ENCODE results near the gene LPAR3.

GRCh38 chr1:84885469-84885868, 7.5 kb downstream of the LPAR3 start:
- TF ChIP-seq, protein P1, sequence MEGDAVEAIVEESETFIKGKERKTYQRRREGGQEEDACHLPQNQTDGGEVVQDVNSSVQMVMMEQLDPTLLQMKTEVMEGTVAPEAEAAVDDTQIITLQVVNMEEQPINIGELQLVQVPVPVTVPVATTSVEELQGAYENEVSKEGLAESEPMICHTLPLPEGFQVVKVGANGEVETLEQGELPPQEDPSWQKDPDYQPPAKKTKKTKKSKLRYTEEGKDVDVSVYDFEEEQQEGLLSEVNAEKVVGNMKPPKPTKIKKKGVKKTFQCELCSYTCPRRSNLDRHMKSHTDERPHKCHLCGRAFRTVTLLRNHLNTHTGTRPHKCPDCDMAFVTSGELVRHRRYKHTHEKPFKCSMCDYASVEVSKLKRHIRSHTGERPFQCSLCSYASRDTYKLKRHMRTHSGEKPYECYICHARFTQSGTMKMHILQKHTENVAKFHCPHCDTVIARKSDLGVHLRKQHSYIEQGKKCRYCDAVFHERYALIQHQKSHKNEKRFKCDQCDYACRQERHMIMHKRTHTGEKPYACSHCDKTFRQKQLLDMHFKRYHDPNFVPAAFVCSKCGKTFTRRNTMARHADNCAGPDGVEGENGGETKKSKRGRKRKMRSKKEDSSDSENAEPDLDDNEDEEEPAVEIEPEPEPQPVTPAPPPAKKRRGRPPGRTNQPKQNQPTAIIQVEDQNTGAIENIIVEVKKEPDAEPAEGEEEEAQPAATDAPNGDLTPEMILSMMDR (IDR thresholded peaks at IDR 0.05): no peak
- TF ChIP-seq POLR2A (IDR thresholded peaks at IDR 0.05) (no peak), EP300 (IDR thresholded peaks at IDR 0.05) (no peak)

Data from tibial nerve (tissue), 4 donors.